Measurements from ENCODE around the gene TBCB. TPM values are rescaled to one million over a fixed set of nuclear protein-coding genes. Genes with fewer than 3 reads are reported as not detected.
A peak's percentile ranks its signal among the peaks of the same experiment; 100 is the strongest.

The TBCB gene
- total RNA-seq, 2 donors from 2014 or later, result 49.8 to 71.3 TPM

GRCh38 chr19:36151144-36152018 is 36.1 kb downstream of the TBCB start:
- Histone ChIP-seq H3K4me3 (peak overlapping the region in 1 of 2 donors; percentile 31), H3K4me1 (peaks cover 4% of the 10 kb centered on the region), H3K27ac (peak overlapping the region; percentile 56 to 80 (median 73)), H3K27me3 (no peaks in the 10 kb centered on the region), H3K36me3 (replicated peaks in 1 of 2; ENCODE audit: insufficient read depth in 1 of 2, low read depth in 2 of 2) (peaks cover 10 to 23% of the 10 kb centered on the region in 2 donors), H3K9me3 (no peaks in the 10 kb centered on the region)
- ATAC-seq (peak; percentile 48), DNase-seq (peak; percentile 33 to 46 (median 43))
- 61 to 64% methylated on average over 32 to 33 of the region's 47 CpGs for WGBS, 2 donors
- TF ChIP-seq POLR2A (IDR thresholded peaks at IDR 0.05), result peak in 1 of 3 donors; percentile 23
- TF ChIP-seq, protein P1, sequence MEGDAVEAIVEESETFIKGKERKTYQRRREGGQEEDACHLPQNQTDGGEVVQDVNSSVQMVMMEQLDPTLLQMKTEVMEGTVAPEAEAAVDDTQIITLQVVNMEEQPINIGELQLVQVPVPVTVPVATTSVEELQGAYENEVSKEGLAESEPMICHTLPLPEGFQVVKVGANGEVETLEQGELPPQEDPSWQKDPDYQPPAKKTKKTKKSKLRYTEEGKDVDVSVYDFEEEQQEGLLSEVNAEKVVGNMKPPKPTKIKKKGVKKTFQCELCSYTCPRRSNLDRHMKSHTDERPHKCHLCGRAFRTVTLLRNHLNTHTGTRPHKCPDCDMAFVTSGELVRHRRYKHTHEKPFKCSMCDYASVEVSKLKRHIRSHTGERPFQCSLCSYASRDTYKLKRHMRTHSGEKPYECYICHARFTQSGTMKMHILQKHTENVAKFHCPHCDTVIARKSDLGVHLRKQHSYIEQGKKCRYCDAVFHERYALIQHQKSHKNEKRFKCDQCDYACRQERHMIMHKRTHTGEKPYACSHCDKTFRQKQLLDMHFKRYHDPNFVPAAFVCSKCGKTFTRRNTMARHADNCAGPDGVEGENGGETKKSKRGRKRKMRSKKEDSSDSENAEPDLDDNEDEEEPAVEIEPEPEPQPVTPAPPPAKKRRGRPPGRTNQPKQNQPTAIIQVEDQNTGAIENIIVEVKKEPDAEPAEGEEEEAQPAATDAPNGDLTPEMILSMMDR (IDR thresholded peaks at IDR 0.05), result no peak
- intact Hi-C loops (cut with DNase I), result no loop called here

GRCh38 chr19:36152019-36152351 is 36.7 kb downstream of the TBCB start:
- TF ChIP-seq POLR2A (IDR thresholded peaks at IDR 0.05), result no peak
- TF ChIP-seq, protein P1 (IDR thresholded peaks at IDR 0.05), result no peak
- Histone ChIP-seq H3K27ac (peak overlapping the region; percentile 56 to 80 (median 73)), H3K4me1 (peaks cover 4% of the 10 kb centered on the region), H3K27me3 (no peaks in the 10 kb centered on the region), H3K36me3 (replicated peaks in 1 of 2; ENCODE audit: insufficient read depth in 1 of 2, low read depth in 2 of 2) (peaks cover 4 to 17% of the 10 kb centered on the region in 2 donors), H3K4me3 (peak overlapping the region in 1 of 2 donors; percentile 31), H3K9me3 (no peaks in the 10 kb centered on the region)
- no peak for DNase-seq
- peak; percentile 26 for ATAC-seq
- intact Hi-C loops (cut with DNase I), result no loop called here
- WGBS, 2 donors, result 50 to 61% methylated on average over 10 to 11 of the region's 16 CpGs

DNA sequence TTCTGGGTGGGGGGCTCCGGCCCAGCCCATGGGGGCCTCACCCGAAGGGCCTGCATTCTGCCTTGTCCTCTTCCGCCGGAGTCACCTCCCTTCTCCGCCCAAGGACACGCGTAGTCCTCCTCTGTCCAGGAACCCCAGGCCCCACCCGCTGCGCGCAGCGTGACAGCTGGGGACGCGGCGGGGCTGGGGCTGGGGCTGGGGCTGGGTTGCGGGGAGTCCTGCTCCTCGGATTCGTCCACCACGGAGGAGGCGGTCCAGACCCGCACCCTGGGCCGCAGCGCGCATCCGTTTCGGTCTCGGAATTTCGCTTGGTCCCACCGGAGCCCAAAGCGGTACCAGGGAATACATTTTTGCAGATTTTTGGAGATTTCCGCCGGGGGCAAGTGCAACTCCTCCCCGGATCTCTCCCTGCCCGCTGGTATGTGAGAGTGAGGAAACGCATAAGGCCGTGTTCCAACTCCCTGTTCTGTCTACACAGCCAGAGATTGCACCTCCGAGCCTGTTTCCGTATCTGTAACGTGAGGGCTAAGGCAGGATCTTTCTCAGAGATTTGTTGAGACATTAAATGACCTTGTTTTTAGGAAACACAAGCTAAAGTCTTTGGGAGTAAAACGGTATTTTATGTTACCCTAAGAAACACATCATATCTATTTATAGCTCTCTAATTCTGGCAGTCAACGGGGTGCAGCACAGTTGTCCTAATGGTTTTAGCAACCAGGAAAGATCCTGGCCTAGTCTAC is 37.3 kb downstream of the TBCB start, which contains the start of gene COX7A1:
Gene COX7A1 (minus strand): TSS at position 96 of the 740 bp plus-strand sequence. CDS start 40 bp downstream, at position 56.
- peak; percentile 46 to 62 (median 52) for DNase-seq
- Histone ChIP-seq H3K9me3 (no peaks in the 10 kb centered on the region), H3K27ac (peak within 1 kb of the TSS; percentile 56 to 80 (median 73)), H3K4me1 (peaks cover 4% of the 10 kb centered on the region), H3K4me3 (peak within 1 kb of the TSS in 1 of 2 donors; percentile 31), H3K36me3 (replicated peaks in 1 of 2; ENCODE audit: insufficient read depth in 1 of 2, low read depth in 2 of 2) (peaks cover 4 to 13% of the 10 kb centered on the region in 2 donors), H3K27me3 (no peaks in the 10 kb centered on the region)
- peak; percentile 74 for ATAC-seq
- intact Hi-C loops (cut with DNase I), result no loop called here
- TF ChIP-seq POLR2A (IDR thresholded peaks at IDR 0.05), result peak; percentile 25 to 43 (median 27)
- TF ChIP-seq, protein P1 (IDR thresholded peaks at IDR 0.05), result no peak
- 51 to 53% methylated on average over 5 to 38 of the region's 40 CpGs for WGBS, 2 donors

DNA sequence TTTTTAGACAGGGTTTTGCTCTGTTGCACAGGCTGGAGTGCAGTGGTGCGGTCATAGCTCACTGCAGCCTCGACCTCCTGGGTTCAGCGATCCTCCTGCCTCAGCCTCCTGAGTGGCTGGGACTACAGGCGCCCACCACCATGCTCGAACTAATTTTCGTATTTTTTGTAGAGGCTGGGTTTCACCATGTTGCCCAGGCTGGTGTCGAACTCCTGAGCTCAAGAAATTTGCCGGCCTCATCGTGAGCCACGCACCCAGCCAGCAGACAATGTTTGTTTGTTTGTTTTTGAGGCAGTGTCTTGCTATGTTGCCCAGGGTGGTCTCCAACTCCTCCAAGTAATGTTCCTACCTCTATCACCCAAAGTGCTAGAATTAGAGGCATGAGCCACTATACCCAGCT is 37.9 kb downstream of the TBCB start:
- TF ChIP-seq POLR2A (IDR thresholded peaks at IDR 0.05), result no peak
- TF ChIP-seq, protein P1 (IDR thresholded peaks at IDR 0.05), result no peak
- H3K36me3 ChIP-seq (replicated peaks in 1 of 2; ENCODE audit: insufficient read depth in 1 of 2, low read depth in 2 of 2), result peaks cover 4 to 13% of the 10 kb centered on the region in 2 donors
- peaks cover 4% of the 10 kb centered on the region for H3K4me1 ChIP-seq
- peak overlapping the region in 3 of 4 donors; percentile 68 to 80 (median 78) for H3K27ac ChIP-seq
- H3K4me3 ChIP-seq, result no peak overlapping the region
- WGBS, 2 donors, result 96% methylated on average over 10 of the region's 10 CpGs
- intact Hi-C loops (cut with DNase I), result no loop called here
- no peak for ATAC-seq
- no peak for DNase-seq
- no peaks in the 10 kb centered on the region for H3K27me3 ChIP-seq
- no peaks in the 10 kb centered on the region for H3K9me3 ChIP-seq

All from body of pancreas (tissue), 4 donors.